ENCODE results near the gene VCP. TPM values are rescaled to one million over a fixed set of nuclear protein-coding genes. Genes with fewer than 3 reads are reported as not detected.

VCP gene
- total RNA-seq, 1 experiment from 2014 or later: 170 TPM

- Histone ChIP-seq H3K9ac (ENCODE audit: low read length) (no peak overlapping the region), H3K4me1 (ENCODE audit: control insufficient read depth in 1 of 2, insufficient read depth in 2 of 2, low read length in 2 of 2) (peaks cover 6 to 14% of the 10 kb centered on the region in 2 experiments; a peak in 3 of 4 replicates), H3K27me3 (ENCODE audit: insufficient read depth, low read length) (no peaks in the 10 kb centered on the region), H2AFZ (ENCODE audit: low read depth, low read length, poor library complexity, severe bottlenecking) (no peak overlapping the region), H3K27ac (ENCODE audit: low read depth, low read length) (no peak overlapping the region), H3K9me2 (ENCODE audit: insufficient read depth) (no peaks in the 10 kb centered on the region), H3K36me3 (ENCODE audit: control insufficient read depth in 1 of 2, insufficient read depth in 2 of 2, low read length in 2 of 2) (peaks cover 58 to 79% of the 10 kb centered on the region in 2 experiments), H3K9me3 (ENCODE audit: control insufficient read depth in 1 of 2, insufficient read depth in 1 of 2, low read depth in 1 of 2, low read length in 2 of 2) (no peaks in the 10 kb centered on the region), H4K20me1 (ENCODE audit: insufficient read depth) (peaks cover 25% of the 10 kb centered on the region; the same call in 1 of the 2 replicates), H3K4me3 (replicated peaks in 1 of 2; ENCODE audit: low read depth in 1 of 2, low read length in 2 of 2) (no peak overlapping the region), H3K4me2 (ENCODE audit: low read length) (no peak overlapping the region), H3K79me2 (ENCODE audit: insufficient read depth, low read length) (peaks cover 96% of the 10 kb centered on the region)
- no peak for TF ChIP-seq POLR2AphosphoS5 (IDR thresholded peaks at IDR 0.05; ENCODE audit: low read depth, low read length)
- TF ChIP-seq REST (IDR thresholded peaks at IDR 0.05; ENCODE audit: low read depth): no peak
- TF ChIP-seq RAD21 (IDR thresholded peaks at IDR 0.05; ENCODE audit: low read depth): no peak
- no peak for TF ChIP-seq CBX3 (IDR thresholded peaks at IDR 0.05; ENCODE audit: low read depth)
- TF ChIP-seq ZBTB33 (IDR thresholded peaks at IDR 0.05; ENCODE audit: extremely low read depth, insufficient replicate concordance, low read length): no peak
- TF ChIP-seq YY1 (IDR thresholded peaks at IDR 0.05; ENCODE audit: extremely low read depth, insufficient replicate concordance, low read depth, low read length): no peak
- no peak for TF ChIP-seq EZH2phosphoT487 (IDR thresholded peaks at IDR 0.05; ENCODE audit: borderline replicate concordance)
- no peak for TF ChIP-seq SIN3A (IDR thresholded peaks at IDR 0.05; ENCODE audit: low read depth)
- TF ChIP-seq EGR1 (IDR thresholded peaks at IDR 0.05; ENCODE audit: low read depth): no peak
- no peak for TF ChIP-seq SP1 (IDR thresholded peaks at IDR 0.05; ENCODE audit: low read depth)
- no peak for TF ChIP-seq EZH2 (IDR thresholded peaks at IDR 0.05)
- TF ChIP-seq CEBPB (IDR thresholded peaks at IDR 0.05; ENCODE audit: low read depth): no peak
- no peak for TF ChIP-seq SRF (IDR thresholded peaks at IDR 0.05; ENCODE audit: low read depth)
- no peak for TF ChIP-seq ELF1 (IDR thresholded peaks at IDR 0.05; ENCODE audit: borderline replicate concordance, low read depth)
- TF ChIP-seq TCF7L2 (IDR thresholded peaks at IDR 0.05; ENCODE audit: borderline replicate concordance, extremely low read depth, insufficient read depth, insufficient read length): no peak
- no peak for TF ChIP-seq POLR2A (IDR thresholded peaks at IDR 0.05; ENCODE audit: borderline replicate concordance, extremely low read depth, insufficient read depth, insufficient read length)
- no TSS peak for BruUV-seq (replicated peaks)
- intact Hi-C loops (cut with micrococcal nuclease): no loop called here
- no peak for ATAC-seq
- CTCF ChIA-PET: interaction anchor here (1.2 kb wide), 1 partner anchor 16 kb away, joined by 4 read pairs; no protein-coding TSS in a partner anchor
- POLR2A ChIA-PET: no interaction called here
- DNase-seq (ENCODE audit: low read depth, low spot score): no peak
- RAD21 ChIA-PET (ENCODE audit: low non-redundant PET in 1 of 2, low total read pairs in 2 of 2, uncharacterized antibody in 2 of 2, unreplicated experiment in 2 of 2): no interaction called here
These were observed 5.4 kb downstream of the VCP start for GRCh38 chr9:35067056-35067455.
